HG03139 (cell line): Measurements from ENCODE around the gene PCTP.

ENCODE experiments used
- ATAC-seq: cut with Tn5 transposase; IDR thresholded peaks from one replicate; pipeline ENCODE4 v1.9.1; 2021; ENCODE audit not compliant: unreplicated experiment

Gene PCTP

GRCh38 chr17:55727275-55727674, 23.6 kb upstream of the PCTP start:
- no peak for ATAC-seq

- ATAC-seq, result no peak
Measured at GRCh38 chr17:55727920-55728319, 22.9 kb upstream of the PCTP start.

GRCh38 chr17:55728361-55728760, 22.5 kb upstream of the PCTP start:
- ATAC-seq, result no peak

GRCh38 chr17:55728833-55729232, 22.0 kb upstream of the PCTP start:
- ATAC-seq, result no peak

- ATAC-seq, result no peak
Measured at GRCh38 chr17:55729484-55729883, 21.4 kb upstream of the PCTP start.

- no peak for ATAC-seq
Measured at GRCh38 chr17:55730380-55730779, 20.5 kb upstream of the PCTP start.

GRCh38 chr17:55730808-55731207, 20.0 kb upstream of the PCTP start:
- ATAC-seq, result no peak

GRCh38 chr17:55731586-55732250, 19.1 kb upstream of the PCTP start:
- ATAC-seq, result no peak

GRCh38 chr17:55734128-55734781, 16.6 kb upstream of the PCTP start:
- ATAC-seq, result no peak

GRCh38 chr17:55735731-55736405, 15.0 kb upstream of the PCTP start:
- ATAC-seq, result no peak

- ATAC-seq, result no peak
Measured at GRCh38 chr17:55737976-55738501, 12.8 kb upstream of the PCTP start.

- ATAC-seq, result no peak
Measured at GRCh38 chr17:55740511-55741355, 10.1 kb upstream of the PCTP start.

- no peak for ATAC-seq
Measured at GRCh38 chr17:55741356-55741700, 9.5 kb upstream of the PCTP start.

- peak; percentile 82 for ATAC-seq
Measured at GRCh38 chr17:55742272-55743102, 8.4 kb upstream of the PCTP start.

GRCh38 chr17:55743103-55743679, 7.7 kb upstream of the PCTP start:
- peak; percentile 13 for ATAC-seq

- ATAC-seq, result no peak
Measured at GRCh38 chr17:55745258-55745657, 5.6 kb upstream of the PCTP start.

- no peak for ATAC-seq
Measured at GRCh38 chr17:55746466-55746865, 4.4 kb upstream of the PCTP start.

- no peak for ATAC-seq
Measured at GRCh38 chr17:55747209-55747608, 3.6 kb upstream of the PCTP start.

- no peak for ATAC-seq
Measured at GRCh38 chr17:55748841-55749240, 2.0 kb upstream of the PCTP start.

- no peak for ATAC-seq
Measured at GRCh38 chr17:55749985-55750384, 866 bp upstream of the PCTP start.
